ENCODE data around the gene CDKN2B. TPM values are rescaled to one million over a fixed set of nuclear protein-coding genes. Genes with fewer than 3 reads are reported as not detected.

CDKN2B gene
- total and polyA plus RNA-seq, 7 donors, result 1.7 to 12.3 (median 7.2) TPM

DNA sequence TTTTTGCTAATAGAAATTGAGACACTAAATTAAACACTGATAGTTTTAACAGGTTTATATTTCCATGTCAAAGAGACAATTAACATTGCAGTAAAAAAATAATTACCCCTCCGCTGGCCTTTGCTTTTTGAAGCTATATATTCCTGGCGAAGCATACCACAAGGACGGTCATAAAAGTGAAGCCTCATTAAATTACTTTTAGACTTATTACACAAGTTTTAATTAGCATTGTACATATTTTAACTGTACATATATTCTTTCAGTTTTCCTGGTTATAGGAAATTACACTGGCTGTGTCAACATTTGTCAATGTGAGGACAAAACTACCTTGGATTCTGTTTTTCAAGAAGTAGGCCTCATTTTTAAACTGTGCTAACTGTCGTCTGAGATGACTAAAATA, 16.1 kb downstream of the CDKN2B start:
- Histone ChIP-seq H3K4me3 (no peak overlapping the region), H3K4me1 (peaks cover 5% of the 10 kb centered on the region), H3K9me3 (no peaks in the 10 kb centered on the region), H3K27ac (no peak overlapping the region), H3K36me3 (ENCODE audit: insufficient read depth in 1 of 2, low read depth in 1 of 2) (no peaks in the 10 kb centered on the region), H3K27me3 (ENCODE audit: insufficient read depth in 3 of 3, low read length in 2 of 3) (peaks cover 4 to 44% (median 16%) of the 10 kb centered on the region in 3 donors)
- no peak for ATAC-seq
- WGBS, 3 donors, result 97 to 98% (median 98%) methylated on average over 4 of the region's 4 CpGs
- no peak for DNase-seq
- intact Hi-C loops (cut with DNase I), result loop anchor here in 1 of 2 donors (10.0 kb wide), 2 partner anchors 58 to 122 kb away; no protein-coding TSS in a partner anchor
- TF ChIP-seq, protein P1, sequence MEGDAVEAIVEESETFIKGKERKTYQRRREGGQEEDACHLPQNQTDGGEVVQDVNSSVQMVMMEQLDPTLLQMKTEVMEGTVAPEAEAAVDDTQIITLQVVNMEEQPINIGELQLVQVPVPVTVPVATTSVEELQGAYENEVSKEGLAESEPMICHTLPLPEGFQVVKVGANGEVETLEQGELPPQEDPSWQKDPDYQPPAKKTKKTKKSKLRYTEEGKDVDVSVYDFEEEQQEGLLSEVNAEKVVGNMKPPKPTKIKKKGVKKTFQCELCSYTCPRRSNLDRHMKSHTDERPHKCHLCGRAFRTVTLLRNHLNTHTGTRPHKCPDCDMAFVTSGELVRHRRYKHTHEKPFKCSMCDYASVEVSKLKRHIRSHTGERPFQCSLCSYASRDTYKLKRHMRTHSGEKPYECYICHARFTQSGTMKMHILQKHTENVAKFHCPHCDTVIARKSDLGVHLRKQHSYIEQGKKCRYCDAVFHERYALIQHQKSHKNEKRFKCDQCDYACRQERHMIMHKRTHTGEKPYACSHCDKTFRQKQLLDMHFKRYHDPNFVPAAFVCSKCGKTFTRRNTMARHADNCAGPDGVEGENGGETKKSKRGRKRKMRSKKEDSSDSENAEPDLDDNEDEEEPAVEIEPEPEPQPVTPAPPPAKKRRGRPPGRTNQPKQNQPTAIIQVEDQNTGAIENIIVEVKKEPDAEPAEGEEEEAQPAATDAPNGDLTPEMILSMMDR (IDR thresholded peaks at IDR 0.05), result no peak

DNA sequence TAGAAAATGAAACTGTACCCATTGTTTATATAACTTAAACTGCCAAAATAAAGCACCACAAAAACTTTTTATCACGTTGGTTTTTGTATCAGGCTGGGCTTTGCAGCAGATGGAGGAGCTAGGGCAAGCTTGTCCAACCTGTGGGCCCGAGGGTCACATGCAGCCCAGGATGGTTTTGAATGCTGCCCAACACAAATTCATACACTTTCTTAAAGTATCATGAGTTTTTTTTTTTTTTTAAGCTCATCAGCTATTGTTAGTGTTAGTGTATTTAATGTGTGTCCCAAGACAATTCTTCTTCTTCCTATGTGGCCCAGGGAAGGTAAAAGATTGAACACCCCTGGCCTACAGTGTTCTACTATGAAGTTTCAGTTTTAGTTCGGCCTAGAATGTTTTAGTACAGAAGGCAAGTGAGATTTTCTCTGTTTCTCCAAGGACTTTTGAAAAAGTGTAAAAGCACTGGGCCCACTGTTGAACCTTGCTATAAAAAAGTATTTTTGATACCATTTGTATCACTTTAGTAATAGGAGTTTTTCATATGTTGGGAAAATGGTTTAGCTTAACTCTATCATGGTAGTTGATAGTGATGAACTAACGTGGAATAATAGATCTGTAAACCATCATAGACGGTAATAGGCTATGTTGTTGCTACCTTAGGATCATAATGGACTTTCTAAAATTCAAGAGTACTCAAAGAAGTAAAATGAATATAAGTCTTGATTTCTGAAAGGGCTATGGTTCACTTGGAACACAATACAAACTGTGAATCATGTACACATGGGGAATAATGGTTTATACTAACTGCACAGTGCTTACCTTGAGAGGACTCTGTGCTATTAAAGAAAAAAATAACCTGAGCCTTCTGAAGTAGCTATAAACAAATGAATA, 17.8 kb downstream of the CDKN2B start:
- TF ChIP-seq, protein P1 (IDR thresholded peaks at IDR 0.05), result no peak
- H3K27me3 ChIP-seq (ENCODE audit: insufficient read depth in 3 of 3, low read length in 2 of 3), result peaks cover 4 to 58% (median 16%) of the 10 kb centered on the region in 3 donors
- no peak overlapping the region for H3K27ac ChIP-seq
- intact Hi-C loops (cut with DNase I), result loop anchor here in 1 of 2 donors (10.0 kb wide), 2 partner anchors 57 to 123 kb away; no protein-coding TSS in a partner anchor
- no peaks in the 10 kb centered on the region for H3K9me3 ChIP-seq
- 92 to 95% (median 95%) methylated on average over 5 of the region's 5 CpGs for WGBS, 3 donors
- ATAC-seq (no peak), DNase-seq (no peak)
- H3K4me3 ChIP-seq, result no peak overlapping the region
- no peaks in the 10 kb centered on the region for H3K36me3 ChIP-seq (ENCODE audit: insufficient read depth in 1 of 2, low read depth in 1 of 2)
- H3K4me1 ChIP-seq, result peaks cover 5% of the 10 kb centered on the region

DNA sequence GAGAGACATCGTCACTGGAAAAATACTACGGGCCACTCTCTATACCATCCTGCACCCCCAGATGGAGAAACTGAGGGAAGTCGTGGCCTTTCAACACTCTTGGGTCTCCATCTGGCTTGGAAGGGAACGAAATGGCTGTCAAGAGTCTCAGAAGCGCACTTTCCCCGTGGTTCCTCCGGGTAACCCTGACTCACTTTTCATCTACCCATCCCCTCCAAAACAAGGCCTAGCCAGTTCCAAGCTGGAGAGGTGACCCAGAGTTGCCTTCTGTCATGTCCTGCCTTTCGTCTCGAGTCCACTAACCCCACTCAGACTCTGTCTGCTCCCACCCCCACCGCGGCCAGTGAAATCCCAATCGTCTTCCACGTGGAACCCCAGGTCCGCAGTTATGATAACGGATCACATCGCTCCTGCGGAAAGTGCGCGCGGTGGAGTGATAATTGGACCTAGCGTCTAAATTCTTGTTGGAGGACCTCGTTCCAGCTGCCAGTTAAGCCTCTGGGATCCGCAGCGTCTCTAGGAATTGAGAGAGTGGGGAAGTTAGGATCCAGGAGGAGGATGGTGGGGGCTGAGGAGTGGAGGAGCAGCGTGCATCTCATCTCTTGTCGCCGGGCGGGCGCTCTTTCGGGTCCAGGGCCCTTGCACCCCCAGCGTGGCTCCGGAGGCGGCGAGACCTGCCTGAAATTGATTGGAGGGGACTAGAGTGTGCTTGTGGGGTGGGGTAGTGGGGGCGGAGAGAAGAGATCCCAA, 19.5 kb downstream of the CDKN2B start:
- Histone ChIP-seq H3K27ac (no peak overlapping the region), H3K9me3 (no peaks in the 10 kb centered on the region), H3K27me3 (ENCODE audit: insufficient read depth in 3 of 3, low read length in 2 of 3) (peaks cover 4 to 74% (median 16%) of the 10 kb centered on the region in 3 donors), H3K4me3 (no peak overlapping the region), H3K36me3 (ENCODE audit: insufficient read depth in 1 of 2, low read depth in 1 of 2) (no peaks in the 10 kb centered on the region), H3K4me1 (peaks cover 5% of the 10 kb centered on the region)
- ATAC-seq (no peak), DNase-seq (no peak)
- intact Hi-C loops (cut with DNase I), result loop anchor here in 1 of 2 donors (10.0 kb wide), 2 partner anchors 55 to 125 kb away; no protein-coding TSS in a partner anchor
- WGBS, 3 donors, result 9 to 23% (median 20%) methylated on average over 35 of the region's 35 CpGs
- TF ChIP-seq, protein P1 (IDR thresholded peaks at IDR 0.05), result no peak

DNA sequence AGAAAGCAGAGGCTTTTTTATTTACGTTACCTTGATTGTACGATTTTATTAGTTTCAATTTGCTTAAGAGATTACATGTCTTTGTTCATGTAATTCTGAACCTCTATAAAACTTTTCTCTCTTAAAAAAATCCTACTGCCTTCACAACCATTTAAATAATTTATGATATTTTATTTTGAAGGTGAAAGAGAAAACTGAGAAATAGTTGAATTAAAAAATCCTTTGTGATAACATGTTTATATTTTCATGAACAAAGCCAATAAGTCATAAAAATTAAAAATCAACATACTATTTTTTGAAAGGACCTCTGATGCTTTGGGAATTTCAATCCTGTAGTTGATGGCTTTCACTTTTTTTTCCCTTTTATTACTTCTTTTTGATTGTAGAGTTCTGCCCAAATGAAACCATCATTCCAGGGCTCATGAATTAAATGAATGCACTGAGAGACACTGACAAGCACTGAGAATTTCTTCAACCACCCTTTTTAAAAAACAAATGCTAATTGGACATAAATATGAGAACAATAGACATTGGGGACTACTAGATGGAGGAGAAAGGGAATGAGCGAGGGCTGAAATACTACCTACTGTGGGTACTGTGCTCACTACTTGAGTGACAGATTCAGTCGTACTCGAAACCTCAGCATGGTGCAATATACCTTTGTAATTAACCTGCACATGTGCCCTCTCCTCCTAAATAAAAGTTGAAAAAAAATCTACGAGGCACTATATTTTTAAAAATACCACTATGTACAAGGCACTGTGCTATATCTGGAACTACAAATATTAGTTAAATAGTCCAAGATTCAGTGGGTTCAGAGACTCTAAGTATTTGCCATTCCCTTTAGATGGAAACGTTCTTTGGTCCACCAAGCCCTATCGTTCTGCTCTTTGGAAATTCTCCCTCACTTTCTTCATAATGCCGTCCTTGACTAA, 20.8 kb downstream of the CDKN2B start:
- H3K9me3 ChIP-seq, result no peaks in the 10 kb centered on the region
- 24 to 38% (median 33%) methylated on average over 9 of the region's 9 CpGs for WGBS, 3 donors
- no peak overlapping the region for H3K4me3 ChIP-seq
- H3K27ac ChIP-seq, result no peak overlapping the region
- no peaks in the 10 kb centered on the region for H3K4me1 ChIP-seq
- ATAC-seq (no peak), DNase-seq (no peak)
- H3K36me3 ChIP-seq (ENCODE audit: insufficient read depth in 1 of 2, low read depth in 1 of 2), result no peaks in the 10 kb centered on the region
- H3K27me3 ChIP-seq (ENCODE audit: insufficient read depth in 3 of 3, low read length in 2 of 3), result peaks cover 10 to 85% (median 11%) of the 10 kb centered on the region in 3 donors
- TF ChIP-seq, protein P1 (IDR thresholded peaks at IDR 0.05), result no peak
- intact Hi-C loops (cut with DNase I), result no loop called here
